Heart left ventricle (tissue), 16 donors: Measurements from ENCODE around the gene SDR42E2. TPM values are rescaled to one million over a fixed set of nuclear protein-coding genes. Genes with fewer than 3 reads are reported as not detected.

ENCODE experiments used
- ATAC-seq, 4 donors: fragments of 200-7000 bp; cut with Tn5 transposase; one replicate each; pipeline ENCODE4 v1.9.1; 2020 to 2022; ENCODE audit warnings: moderate library complexity in 4 of 4, mild to moderate bottlenecking in 3 of 4, moderate number of reproducible peaks in 1 of 4
- DNase-seq, 5 donors: peaks; one replicate each; pipeline ENCODE4 v3.0.0-alpha.2; 2020
- H3K27ac ChIP-seq, 12 donors: fragments of 200-600 bp; sonication (generic) in 4 of 12; one replicate each; pipeline versions ENCODE4 v1.5.0 to v1.8.0; 2016 to 2022; ENCODE audit warnings: mild to moderate bottlenecking in 2 of 12
- H3K27me3 ChIP-seq, 9 donors: fragments of 200-600 bp; sonication (generic) in 2 of 9; one replicate each; pipeline versions ENCODE4 v1.5.1 to v1.8.0; 2016 to 2022; ENCODE audit warnings: mild to moderate bottlenecking in 3 of 9
- H3K36me3 ChIP-seq, 9 donors: fragments of 200-600 bp; sonication (generic) in 2 of 9; one replicate each; pipeline versions ENCODE4 v1.5.0 to v1.8.0; 2018 to 2022; ENCODE audit warnings: mild to moderate bottlenecking in 2 of 9
- H3K4me1 ChIP-seq, 12 donors: fragments of 200-600 bp; sonication (generic) in 4 of 12; one replicate each; pipeline versions ENCODE4 v1.5.0 to v1.8.0; 2016 to 2022; ENCODE audit warnings: mild to moderate bottlenecking in 3 of 12
- H3K4me3 ChIP-seq, 12 donors: fragments of 200-600 bp; sonication (generic) in 4 of 12; one replicate each; pipeline versions ENCODE4 v1.5.0 to v1.8.0; 2017 to 2022; ENCODE audit warnings: mild to moderate bottlenecking in 9 of 12, moderate library complexity in 4 of 12
- H3K9me3 ChIP-seq, 12 donors: fragments of 200-600 bp; sonication (generic) in 4 of 12; one replicate each; pipeline versions ENCODE4 v1.5.0 to v1.8.0; 2016 to 2022; ENCODE audit warnings: mild to moderate bottlenecking in 1 of 12
- POLR2A ChIP-seq, 2 donors: fragments of 450-650 bp; IDR thresholded peaks; one replicate each; pipeline ENCODE4 v1.6.1; 2017; ENCODE audit warnings: antibody characterized with exemption in 2 of 2, mild to moderate bottlenecking in 2 of 2, moderate library complexity in 2 of 2
- WGBS, 4 donors: extraction: QIAGEN DNeasy Blood & Tissue Kit in 2 of 4; methylation state at CpG; one replicate each; pipeline versions ENCODE4 v1.1.5 to v1.1.7; 2013 to 2018; 5-methylcytosine and 5-hydroxymethylcytosine counted together
- intact Hi-C, 10 donors: fragments of 100-400 bp; cut with DNase I; formaldehyde crosslinking; loops; one replicate each; pipeline versions ENCODE4 v1.11.1 to v1.14.2; 2022
- polyA plus RNA-seq, 2 donors: library from polyadenylated mRNA; stranded (reverse); fragments of 200-250 nt; gene quantifications; one replicate each; pipeline ENCODE4 v1.2.3, GENCODE V29; 2013
- total RNA-seq, 9 donors: library from RNA; depleted of rRNA in 2 of 9; stranded (reverse); fragments of >200 nt in 2 of 9; fragmentation: NEBNext Ultra II Directional in 3 of 9; extraction: Animal tissue kit (Norgen Biotek cat#: 25700) in 3 of 9; gene quantifications; one replicate each; pipeline versions ENCODE4 v1.1.0 to v1.2.4, GENCODE V29; 2016 to 2023
- TF ChIP-seq, protein P1 (sequence below), 12 donors: fragments of 200-600 bp; sonication (generic) in 4 of 12; IDR thresholded peaks; one replicate each; pipeline versions ENCODE4 v1.5.0 to v1.8.0; 2018 to 2022; ENCODE audit warnings: antibody characterized with exemption in 12 of 12, mild to moderate bottlenecking in 5 of 12
- donor health status: ischemic (EF 13 %, LVEDD 7.1; RV severe dilation, severe dysfunction).
- donor health status: healthy with polysubstance abuse.
- donor health status: DM: no; HTN: yes; CAD: no.
- donor health status: DM: no; HTN: no; CAD: no.
- donor health status: ischemic (EF 25% LVEDD 6.9; RV normal size, moderate dysfunction).
- donor health status: ischemic (EF 25% LVEDD 5.7; RV mildly dilated, moderate dysfunction).
- donor health status: healthy.
- donor health status: DM: yes; HTN: yes; CAD: no.
- donor health status: ischemic (EF 35%, LVEDD 5.7; RV mildly dilated, moderate dysfunction).
- donor health status: nonischemic (EF 11% LVEDD 7.7; RV severe dilation, severe dysfunction).
- donor health status: DM: yes; HTN: yes; CAD: no.
- donor health status: PGD.
- donor health status: ischemic (EF 29% LVEDD 5.4; RV normal size, mild dysfunction).
- donor health status: nonischemic (EF 23%, LVEDD 6.1; RV moderate dilation, normal function).

The SDR42E2 gene
- total and polyA plus RNA-seq, 11 donors: not detected

GRCh38 chr16:22162656-22163009, 327 bp downstream of the SDR42E2 start:
- 25 to 43% (median 29%) methylated on average over 7 to 14 of the region's 14 CpGs for WGBS, 4 donors
- peaks cover 5 to 32% (median 15%) of the 10 kb centered on the region in 9 donors for H3K27me3 ChIP-seq
- TF ChIP-seq POLR2A (IDR thresholded peaks at IDR 0.05): no peak
- H3K36me3 ChIP-seq: no peaks in the 10 kb centered on the region
- intact Hi-C loops: no loop called here
- H3K4me1 ChIP-seq: peaks cover 0 to 7% (median 0%) of the 10 kb centered on the region in 12 donors
- H3K9me3 ChIP-seq: peaks cover 0 to 5% (median 0%) of the 10 kb centered on the region in 12 donors
- no peak overlapping the region for H3K27ac ChIP-seq
- DNase-seq (no peak), ATAC-seq (no peak)
- peak overlapping the region in 3 of 12 donors; percentile 1 to 18 (median 14) for H3K4me3 ChIP-seq

DNA sequence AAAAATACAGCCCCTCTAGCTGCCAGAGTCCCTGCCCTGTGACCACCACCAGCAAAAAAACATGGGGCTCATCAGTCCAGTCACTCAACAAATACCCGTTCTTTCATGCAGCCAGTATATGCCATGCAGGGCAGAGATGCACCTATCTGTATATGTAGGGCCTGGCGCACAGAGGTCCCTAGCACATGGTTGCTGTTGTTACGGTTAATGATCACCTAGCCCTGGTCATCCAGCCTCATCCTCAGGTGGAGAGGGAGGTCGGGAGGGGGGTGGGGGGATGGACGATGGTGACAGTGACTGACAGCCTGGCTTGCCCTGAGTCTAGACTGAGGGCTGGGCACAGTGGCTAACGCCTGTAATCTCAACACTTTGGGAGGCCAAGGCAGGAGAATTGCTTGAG, 1.5 kb downstream of the SDR42E2 start:
- Histone ChIP-seq H3K27me3 (peaks cover 5 to 32% (median 15%) of the 10 kb centered on the region in 9 donors), H3K36me3 (no peaks in the 10 kb centered on the region), H3K4me1 (peaks cover 0 to 7% (median 0%) of the 10 kb centered on the region in 12 donors), H3K9me3 (peaks cover 0 to 5% (median 0%) of the 10 kb centered on the region in 12 donors), H3K27ac (no peak overlapping the region), H3K4me3 (no peak overlapping the region)
- DNase-seq (no peak), ATAC-seq (no peak)
- 76 to 87% (median 83%) methylated on average over 3 to 6 of the region's 6 CpGs for WGBS, 4 donors
- TF ChIP-seq POLR2A (IDR thresholded peaks at IDR 0.05): no peak
- TF ChIP-seq, protein P1, sequence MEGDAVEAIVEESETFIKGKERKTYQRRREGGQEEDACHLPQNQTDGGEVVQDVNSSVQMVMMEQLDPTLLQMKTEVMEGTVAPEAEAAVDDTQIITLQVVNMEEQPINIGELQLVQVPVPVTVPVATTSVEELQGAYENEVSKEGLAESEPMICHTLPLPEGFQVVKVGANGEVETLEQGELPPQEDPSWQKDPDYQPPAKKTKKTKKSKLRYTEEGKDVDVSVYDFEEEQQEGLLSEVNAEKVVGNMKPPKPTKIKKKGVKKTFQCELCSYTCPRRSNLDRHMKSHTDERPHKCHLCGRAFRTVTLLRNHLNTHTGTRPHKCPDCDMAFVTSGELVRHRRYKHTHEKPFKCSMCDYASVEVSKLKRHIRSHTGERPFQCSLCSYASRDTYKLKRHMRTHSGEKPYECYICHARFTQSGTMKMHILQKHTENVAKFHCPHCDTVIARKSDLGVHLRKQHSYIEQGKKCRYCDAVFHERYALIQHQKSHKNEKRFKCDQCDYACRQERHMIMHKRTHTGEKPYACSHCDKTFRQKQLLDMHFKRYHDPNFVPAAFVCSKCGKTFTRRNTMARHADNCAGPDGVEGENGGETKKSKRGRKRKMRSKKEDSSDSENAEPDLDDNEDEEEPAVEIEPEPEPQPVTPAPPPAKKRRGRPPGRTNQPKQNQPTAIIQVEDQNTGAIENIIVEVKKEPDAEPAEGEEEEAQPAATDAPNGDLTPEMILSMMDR (IDR thresholded peaks at IDR 0.05): no peak
- intact Hi-C loops: no loop called here

GRCh38 chr16:22164482-22164881, 2.2 kb downstream of the SDR42E2 start:
- Histone ChIP-seq H3K27me3 (peaks cover 5 to 32% (median 15%) of the 10 kb centered on the region in 9 donors), H3K4me1 (peaks cover 0 to 7% (median 0%) of the 10 kb centered on the region in 12 donors), H3K9me3 (peaks cover 0 to 5% (median 0%) of the 10 kb centered on the region in 12 donors), H3K4me3 (no peak overlapping the region), H3K27ac (no peak overlapping the region), H3K36me3 (no peaks in the 10 kb centered on the region)
- no peak for DNase-seq
- no peak for TF ChIP-seq POLR2A (IDR thresholded peaks at IDR 0.05)
- TF ChIP-seq, protein P1 (IDR thresholded peaks at IDR 0.05): no peak
- no peak for ATAC-seq
- intact Hi-C loops: no loop called here
- WGBS, 4 donors: 83 to 91% (median 85%) methylated on average over 5 of the region's 5 CpGs

- TF ChIP-seq, protein P1 (IDR thresholded peaks at IDR 0.05): no peak
- no peak for TF ChIP-seq POLR2A (IDR thresholded peaks at IDR 0.05)
- Histone ChIP-seq H3K4me1 (peaks cover 0 to 7% (median 0%) of the 10 kb centered on the region in 12 donors), H3K36me3 (no peaks in the 10 kb centered on the region), H3K4me3 (no peak overlapping the region), H3K27ac (no peak overlapping the region), H3K27me3 (peaks cover 5 to 30% (median 15%) of the 10 kb centered on the region in 9 donors), H3K9me3 (peaks cover 0 to 5% (median 0%) of the 10 kb centered on the region in 12 donors)
- WGBS, 4 donors: 88 to 91% (median 90%) methylated on average over 12 to 16 of the region's 16 CpGs
- DNase-seq: no peak
- ATAC-seq: peak in 1 of 4 donors; percentile 29
- intact Hi-C loops: loop anchor here in 1 of 10 donors (2.0 kb wide), 1 partner anchor 41 kb away; no protein-coding TSS in a partner anchor
Measured at GRCh38 chr16:22165508-22166285, 3.4 kb downstream of the SDR42E2 start.
